Measurements from ENCODE around the gene MOB4.

The MOB4 gene

DNA sequence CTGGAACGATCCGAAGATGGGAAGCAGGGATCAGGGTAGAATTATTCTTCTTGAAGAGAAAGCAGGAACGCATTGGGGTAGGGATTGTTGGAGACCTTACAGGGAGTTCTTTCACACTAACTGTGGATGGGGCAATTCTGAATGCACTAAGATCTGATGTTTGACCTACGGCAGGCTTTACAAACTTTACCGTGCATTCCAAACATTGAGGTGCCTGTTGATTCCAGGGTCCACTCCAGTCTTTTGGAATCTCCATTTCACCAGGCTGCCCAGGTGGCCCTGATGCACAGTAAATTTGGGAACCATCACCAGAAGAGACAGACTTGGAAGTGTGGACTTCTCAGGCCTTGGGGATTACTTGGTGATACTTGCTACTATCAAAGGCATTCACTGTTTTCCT, 82.6 kb downstream of the MOB4 start:
- no peak for TF ChIP-seq ZFP30 (CRISPR knock-in tag; IDR thresholded peaks at IDR 0.05)
- TF ChIP-seq, protein P1, sequence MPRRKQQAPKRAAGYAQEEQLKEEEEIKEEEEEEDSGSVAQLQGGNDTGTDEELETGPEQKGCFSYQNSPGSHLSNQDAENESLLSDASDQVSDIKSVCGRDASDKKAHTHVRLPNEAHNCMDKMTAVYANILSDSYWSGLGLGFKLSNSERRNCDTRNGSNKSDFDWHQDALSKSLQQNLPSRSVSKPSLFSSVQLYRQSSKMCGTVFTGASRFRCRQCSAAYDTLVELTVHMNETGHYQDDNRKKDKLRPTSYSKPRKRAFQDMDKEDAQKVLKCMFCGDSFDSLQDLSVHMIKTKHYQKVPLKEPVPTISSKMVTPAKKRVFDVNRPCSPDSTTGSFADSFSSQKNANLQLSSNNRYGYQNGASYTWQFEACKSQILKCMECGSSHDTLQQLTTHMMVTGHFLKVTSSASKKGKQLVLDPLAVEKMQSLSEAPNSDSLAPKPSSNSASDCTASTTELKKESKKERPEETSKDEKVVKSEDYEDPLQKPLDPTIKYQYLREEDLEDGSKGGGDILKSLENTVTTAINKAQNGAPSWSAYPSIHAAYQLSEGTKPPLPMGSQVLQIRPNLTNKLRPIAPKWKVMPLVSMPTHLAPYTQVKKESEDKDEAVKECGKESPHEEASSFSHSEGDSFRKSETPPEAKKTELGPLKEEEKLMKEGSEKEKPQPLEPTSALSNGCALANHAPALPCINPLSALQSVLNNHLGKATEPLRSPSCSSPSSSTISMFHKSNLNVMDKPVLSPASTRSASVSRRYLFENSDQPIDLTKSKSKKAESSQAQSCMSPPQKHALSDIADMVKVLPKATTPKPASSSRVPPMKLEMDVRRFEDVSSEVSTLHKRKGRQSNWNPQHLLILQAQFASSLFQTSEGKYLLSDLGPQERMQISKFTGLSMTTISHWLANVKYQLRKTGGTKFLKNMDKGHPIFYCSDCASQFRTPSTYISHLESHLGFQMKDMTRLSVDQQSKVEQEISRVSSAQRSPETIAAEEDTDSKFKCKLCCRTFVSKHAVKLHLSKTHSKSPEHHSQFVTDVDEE (CRISPR knock-in tag; IDR thresholded peaks at IDR 0.05): no peak
- TF ChIP-seq CSDC2 (CRISPR knock-in tag; IDR thresholded peaks at IDR 0.05): no peak

DNA sequence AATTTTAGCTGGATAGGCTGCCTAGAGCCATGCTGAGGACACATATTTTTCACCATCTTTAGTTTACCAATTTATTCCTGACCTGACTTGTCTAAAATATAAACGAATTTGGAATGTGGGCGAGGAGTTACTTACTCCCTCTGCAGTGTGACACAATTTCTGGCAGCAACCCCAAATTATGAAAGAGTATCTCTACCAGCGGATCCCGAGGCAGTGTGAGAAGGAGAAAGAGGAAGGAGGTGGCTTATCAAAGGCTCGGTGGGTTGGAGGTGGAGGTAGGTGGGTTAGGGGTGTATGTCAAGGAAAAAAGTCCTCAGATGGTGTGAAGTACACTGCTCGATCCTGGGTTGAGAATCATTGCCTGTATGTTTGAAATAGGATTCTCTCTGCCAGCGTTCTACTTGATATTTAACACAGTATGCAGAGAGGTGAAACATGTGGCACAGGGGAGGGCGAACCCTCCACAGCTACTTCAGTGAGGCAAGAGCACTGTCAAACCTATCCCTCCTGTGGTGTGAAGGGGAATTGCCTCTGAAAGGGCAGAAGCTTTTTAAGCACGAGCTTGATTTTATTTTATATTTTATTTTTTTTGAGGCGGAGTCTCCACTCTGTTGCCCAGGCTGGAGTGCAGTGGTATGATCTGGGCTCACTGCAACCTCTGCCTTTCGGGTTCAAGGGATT, 83.6 kb downstream of the MOB4 start:
- peak; percentile 85 for ATAC-seq
- TF ChIP-seq, protein P2, sequence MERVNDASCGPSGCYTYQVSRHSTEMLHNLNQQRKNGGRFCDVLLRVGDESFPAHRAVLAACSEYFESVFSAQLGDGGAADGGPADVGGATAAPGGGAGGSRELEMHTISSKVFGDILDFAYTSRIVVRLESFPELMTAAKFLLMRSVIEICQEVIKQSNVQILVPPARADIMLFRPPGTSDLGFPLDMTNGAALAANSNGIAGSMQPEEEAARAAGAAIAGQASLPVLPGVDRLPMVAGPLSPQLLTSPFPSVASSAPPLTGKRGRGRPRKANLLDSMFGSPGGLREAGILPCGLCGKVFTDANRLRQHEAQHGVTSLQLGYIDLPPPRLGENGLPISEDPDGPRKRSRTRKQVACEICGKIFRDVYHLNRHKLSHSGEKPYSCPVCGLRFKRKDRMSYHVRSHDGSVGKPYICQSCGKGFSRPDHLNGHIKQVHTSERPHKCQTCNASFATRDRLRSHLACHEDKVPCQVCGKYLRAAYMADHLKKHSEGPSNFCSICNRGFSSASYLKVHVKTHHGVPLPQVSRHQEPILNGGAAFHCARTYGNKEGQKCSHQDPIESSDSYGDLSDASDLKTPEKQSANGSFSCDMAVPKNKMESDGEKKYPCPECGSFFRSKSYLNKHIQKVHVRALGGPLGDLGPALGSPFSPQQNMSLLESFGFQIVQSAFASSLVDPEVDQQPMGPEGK (CRISPR knock-in tag; IDR thresholded peaks at IDR 0.05; ENCODE audit: borderline replicate concordance): no peak
- TF ChIP-seq ZNF8 (CRISPR knock-in tag; IDR thresholded peaks at IDR 0.05): no peak
- TF ChIP-seq, protein P3, sequence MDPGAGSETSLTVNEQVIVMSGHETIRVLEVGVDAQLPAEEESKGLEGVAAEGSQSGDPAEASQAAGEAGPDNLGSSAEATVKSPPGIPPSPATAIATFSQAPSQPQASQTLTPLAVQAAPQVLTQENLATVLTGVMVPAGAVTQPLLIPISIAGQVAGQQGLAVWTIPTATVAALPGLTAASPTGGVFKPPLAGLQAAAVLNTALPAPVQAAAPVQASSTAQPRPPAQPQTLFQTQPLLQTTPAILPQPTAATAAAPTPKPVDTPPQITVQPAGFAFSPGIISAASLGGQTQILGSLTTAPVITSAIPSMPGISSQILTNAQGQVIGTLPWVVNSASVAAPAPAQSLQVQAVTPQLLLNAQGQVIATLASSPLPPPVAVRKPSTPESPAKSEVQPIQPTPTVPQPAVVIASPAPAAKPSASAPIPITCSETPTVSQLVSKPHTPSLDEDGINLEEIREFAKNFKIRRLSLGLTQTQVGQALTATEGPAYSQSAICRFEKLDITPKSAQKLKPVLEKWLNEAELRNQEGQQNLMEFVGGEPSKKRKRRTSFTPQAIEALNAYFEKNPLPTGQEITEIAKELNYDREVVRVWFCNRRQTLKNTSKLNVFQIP (CRISPR knock-in tag; IDR thresholded peaks at IDR 0.05; ENCODE audit: borderline replicate concordance, low read depth): no peak
- no peak for TF ChIP-seq ESRRG (CRISPR knock-in tag; IDR thresholded peaks at IDR 0.05)
- TF ChIP-seq ZFP3 (CRISPR knock-in tag; IDR thresholded peaks at IDR 0.05): no peak
- no peak for TF ChIP-seq TOX (CRISPR knock-in tag; IDR thresholded peaks at IDR 0.05; ENCODE audit: borderline replicate concordance)
- TF ChIP-seq, protein P1 (CRISPR knock-in tag; IDR thresholded peaks at IDR 0.05): no peak
- no peak for TF ChIP-seq BACH2 (CRISPR knock-in tag; IDR thresholded peaks at IDR 0.05; ENCODE audit: borderline replicate concordance)
- TF ChIP-seq GLIS3 (CRISPR knock-in tag; IDR thresholded peaks at IDR 0.05): no peak
- no peak for TF ChIP-seq SNAI2 (CRISPR knock-in tag; IDR thresholded peaks at IDR 0.05)
- TF ChIP-seq ISL1 (CRISPR knock-in tag; IDR thresholded peaks at IDR 0.05): no peak
- no peak for TF ChIP-seq RARB (CRISPR knock-in tag; IDR thresholded peaks at IDR 0.05)
- no peak for TF ChIP-seq PPARA (CRISPR knock-in tag; IDR thresholded peaks at IDR 0.05; ENCODE audit: borderline replicate concordance)

More for the DNA sequence above, 82.6 kb downstream of the MOB4 start:
- no peak for ATAC-seq

DNA sequence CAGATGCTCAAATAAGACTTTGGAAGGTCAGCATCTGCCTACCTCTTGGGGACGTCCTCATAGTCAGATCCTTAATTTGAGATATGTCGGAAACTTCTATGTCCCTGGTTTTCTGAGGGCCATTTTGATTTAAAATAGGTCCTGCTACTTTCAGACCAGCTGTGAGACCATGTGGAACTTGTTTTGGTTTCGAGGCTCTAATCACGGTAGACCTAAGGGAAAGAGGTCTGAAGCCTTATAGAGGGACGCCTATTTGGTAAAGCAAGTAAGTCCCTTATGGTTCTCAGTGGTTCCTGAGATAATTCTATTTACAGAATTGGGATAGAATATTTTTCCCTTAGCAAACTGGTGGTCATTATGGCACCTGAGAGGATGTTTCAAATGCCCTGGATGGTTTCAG, 84.4 kb downstream of the MOB4 start:
- TF ChIP-seq OSR1 (CRISPR knock-in tag; IDR thresholded peaks at IDR 0.05): no peak
- TF ChIP-seq ZFP30 (CRISPR knock-in tag; IDR thresholded peaks at IDR 0.05): no peak
- no peak for TF ChIP-seq CSDC2 (CRISPR knock-in tag; IDR thresholded peaks at IDR 0.05)
- no peak for TF ChIP-seq ZC3H10 (CRISPR knock-in tag; IDR thresholded peaks at IDR 0.05)
- TF ChIP-seq RARB (CRISPR knock-in tag; IDR thresholded peaks at IDR 0.05): no peak
- TF ChIP-seq SNAI2 (CRISPR knock-in tag; IDR thresholded peaks at IDR 0.05): no peak
- TF ChIP-seq TCF4 (CRISPR knock-in tag; IDR thresholded peaks at IDR 0.05; ENCODE audit: borderline replicate concordance): no peak
- TF ChIP-seq ESRRG (CRISPR knock-in tag; IDR thresholded peaks at IDR 0.05): no peak
- TF ChIP-seq, protein P2 (CRISPR knock-in tag; IDR thresholded peaks at IDR 0.05; ENCODE audit: borderline replicate concordance): no peak
- no peak for ATAC-seq
